HG03439 (cell line): ENCODE measurements around the gene IPO5.

Source experiments
- ATAC-seq: cut with Tn5 transposase; IDR thresholded peaks from one replicate; pipeline ENCODE4 v1.9.1; 2021; ENCODE audit warnings: mild to moderate bottlenecking, moderate library complexity; ENCODE audit not compliant: unreplicated experiment

Gene IPO5

GRCh38 chr13:98054301-98054700, 100.8 kb downstream of the IPO5 start:
- no peak for ATAC-seq

- ATAC-seq = no peak
These were observed 102.1 kb downstream of the IPO5 start for GRCh38 chr13:98055623-98056022.

- ATAC-seq = no peak
These were observed 103.5 kb downstream of the IPO5 start for GRCh38 chr13:98056839-98057410.

- ATAC-seq = no peak
These were observed 105.8 kb downstream of the IPO5 start for GRCh38 chr13:98059276-98059675.

- no peak for ATAC-seq
These were observed 106.8 kb downstream of the IPO5 start for GRCh38 chr13:98060282-98060681.

GRCh38 chr13:98065468-98065867, 112.0 kb downstream of the IPO5 start:
- no peak for ATAC-seq

- no peak for ATAC-seq
These were observed 113.2 kb downstream of the IPO5 start for GRCh38 chr13:98066636-98067035.

GRCh38 chr13:98068521-98068920, 115.0 kb downstream of the IPO5 start:
- no peak for ATAC-seq

- no peak for ATAC-seq
These were observed 116.5 kb downstream of the IPO5 start for GRCh38 chr13:98069985-98070384.

- ATAC-seq = no peak
These were observed 117.8 kb downstream of the IPO5 start for GRCh38 chr13:98071316-98071715.

- ATAC-seq = no peak
These were observed 119.0 kb downstream of the IPO5 start for GRCh38 chr13:98072476-98072875.
